Measurements from ENCODE around the gene WBP2. TPM values are rescaled to one million over a fixed set of nuclear protein-coding genes. Genes with fewer than 3 reads are reported as not detected.

Gene WBP2
- total and polyA plus RNA-seq, 4 donors, result 67.2 to 195 (median 135) TPM

- TF ChIP-seq CTCF (IDR thresholded peaks at IDR 0.05; ENCODE audit: control extremely low read depth, extremely low read depth), result no peak
- Histone ChIP-seq H3K36me3 (ENCODE audit: control insufficient read depth in 4 of 4, insufficient read depth in 4 of 4, low read length in 4 of 4) (peaks cover 0 to 46% (median 2%) of the 10 kb centered on the region in 4 donors), H3K4me3 (no peak overlapping the region), H3K9me3 (ENCODE audit: control insufficient read depth in 4 of 4, insufficient read depth in 3 of 4, low read length in 3 of 4) (no peaks in the 10 kb centered on the region), H3K9ac (ENCODE audit: insufficient read depth in 1 of 2, low read length in 2 of 2) (no peak overlapping the region), H3K27ac (ENCODE audit: low read depth in 1 of 2, low read length in 1 of 2) (no peak overlapping the region), H3K27me3 (ENCODE audit: control insufficient read depth in 3 of 3, insufficient read depth in 3 of 3, low read length in 2 of 3) (no peaks in the 10 kb centered on the region), H3K4me1 (ENCODE audit: control insufficient read depth in 5 of 5, insufficient read depth in 5 of 5, low read length in 5 of 5) (peaks cover 0 to 18% (median 6%) of the 10 kb centered on the region in 5 donors)
- no peak for DNase-seq
- 89 to 92% methylated on average over 7 of the region's 7 CpGs for WGBS, 2 donors
- ATAC-seq (ENCODE audit: insufficient read depth, low FRiP score), result no peak
These were observed 25.4 kb downstream of the WBP2 start for GRCh38 chr17:75829747-75830146.

- Histone ChIP-seq H3K36me3 (ENCODE audit: control insufficient read depth in 4 of 4, insufficient read depth in 4 of 4, low read length in 4 of 4) (peaks cover 0 to 44% (median 5%) of the 10 kb centered on the region in 4 donors), H3K4me1 (ENCODE audit: control insufficient read depth in 5 of 5, insufficient read depth in 5 of 5, low read length in 5 of 5) (peaks cover 0 to 18% (median 2%) of the 10 kb centered on the region in 5 donors)
These were observed 26.4 kb downstream of the WBP2 start for GRCh38 chr17:75828741-75829140.

GRCh38 chr17:75828076-75828400, 27.1 kb downstream of the WBP2 start:
- H3K9me3 ChIP-seq (ENCODE audit: control insufficient read depth in 4 of 4, insufficient read depth in 3 of 4, low read length in 3 of 4), result no peaks in the 10 kb centered on the region
- ATAC-seq (ENCODE audit: insufficient read depth, low FRiP score) (no peak), DNase-seq (peak in 1 of 3 donors; percentile 75)
- WGBS, 2 donors, result 50 to 52% methylated on average over 11 of the region's 11 CpGs
- no peak overlapping the region for H3K9ac ChIP-seq (ENCODE audit: insufficient read depth in 1 of 2, low read length in 2 of 2)
- peak overlapping the region; percentile 78 to 80 for H3K27ac ChIP-seq (ENCODE audit: low read depth in 1 of 2, low read length in 1 of 2)
- no peak overlapping the region for H3K4me3 ChIP-seq
- no peak for TF ChIP-seq CTCF (IDR thresholded peaks at IDR 0.05; ENCODE audit: control extremely low read depth, extremely low read depth)
- H3K36me3 ChIP-seq (ENCODE audit: control insufficient read depth in 4 of 4, insufficient read depth in 4 of 4, low read length in 4 of 4), result peaks cover 0 to 48% (median 8%) of the 10 kb centered on the region in 4 donors
- peaks cover 0 to 18% (median 2%) of the 10 kb centered on the region in 5 donors for H3K4me1 ChIP-seq (ENCODE audit: control insufficient read depth in 5 of 5, insufficient read depth in 5 of 5, low read length in 5 of 5)
- H3K27me3 ChIP-seq (ENCODE audit: control insufficient read depth in 3 of 3, insufficient read depth in 3 of 3, low read length in 2 of 3), result no peaks in the 10 kb centered on the region

More at GRCh38 chr17:75828741-75829140, 26.4 kb downstream of the WBP2 start:
- H3K9me3 ChIP-seq (ENCODE audit: control insufficient read depth in 4 of 4, insufficient read depth in 3 of 4, low read length in 3 of 4), result no peaks in the 10 kb centered on the region
- H3K9ac ChIP-seq (ENCODE audit: insufficient read depth in 1 of 2, low read length in 2 of 2), result no peak overlapping the region
- H3K27me3 ChIP-seq (ENCODE audit: control insufficient read depth in 3 of 3, insufficient read depth in 3 of 3, low read length in 2 of 3), result no peaks in the 10 kb centered on the region
- peak overlapping the region in 1 of 2 donors; percentile 7 for H3K27ac ChIP-seq (ENCODE audit: low read depth in 1 of 2, low read length in 1 of 2)
- no peak for TF ChIP-seq CTCF (IDR thresholded peaks at IDR 0.05; ENCODE audit: control extremely low read depth, extremely low read depth)
- no peak for DNase-seq
- ATAC-seq (ENCODE audit: insufficient read depth, low FRiP score), result no peak
- 88 to 93% methylated on average over 19 of the region's 19 CpGs for WGBS, 2 donors
- no peak overlapping the region for H3K4me3 ChIP-seq
